Ecto neural progenitor cell (in vitro differentiated cells): ENCODE measurements around the gene PIK3IP1.
"Not testable (repeated sequence)": the region's sequence is repeated elsewhere in the genome, so short reads cannot be mapped to it uniquely, and the experiment has no call there.

Experiments
- DNase-seq: peaks from one replicate; pipeline ENCODE4 v3.0.0-alpha.2; 2018; ENCODE audit warnings: low spot score

PIK3IP1 gene, protein sequence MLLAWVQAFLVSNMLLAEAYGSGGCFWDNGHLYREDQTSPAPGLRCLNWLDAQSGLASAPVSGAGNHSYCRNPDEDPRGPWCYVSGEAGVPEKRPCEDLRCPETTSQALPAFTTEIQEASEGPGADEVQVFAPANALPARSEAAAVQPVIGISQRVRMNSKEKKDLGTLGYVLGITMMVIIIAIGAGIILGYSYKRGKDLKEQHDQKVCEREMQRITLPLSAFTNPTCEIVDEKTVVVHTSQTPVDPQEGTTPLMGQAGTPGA

DNA sequence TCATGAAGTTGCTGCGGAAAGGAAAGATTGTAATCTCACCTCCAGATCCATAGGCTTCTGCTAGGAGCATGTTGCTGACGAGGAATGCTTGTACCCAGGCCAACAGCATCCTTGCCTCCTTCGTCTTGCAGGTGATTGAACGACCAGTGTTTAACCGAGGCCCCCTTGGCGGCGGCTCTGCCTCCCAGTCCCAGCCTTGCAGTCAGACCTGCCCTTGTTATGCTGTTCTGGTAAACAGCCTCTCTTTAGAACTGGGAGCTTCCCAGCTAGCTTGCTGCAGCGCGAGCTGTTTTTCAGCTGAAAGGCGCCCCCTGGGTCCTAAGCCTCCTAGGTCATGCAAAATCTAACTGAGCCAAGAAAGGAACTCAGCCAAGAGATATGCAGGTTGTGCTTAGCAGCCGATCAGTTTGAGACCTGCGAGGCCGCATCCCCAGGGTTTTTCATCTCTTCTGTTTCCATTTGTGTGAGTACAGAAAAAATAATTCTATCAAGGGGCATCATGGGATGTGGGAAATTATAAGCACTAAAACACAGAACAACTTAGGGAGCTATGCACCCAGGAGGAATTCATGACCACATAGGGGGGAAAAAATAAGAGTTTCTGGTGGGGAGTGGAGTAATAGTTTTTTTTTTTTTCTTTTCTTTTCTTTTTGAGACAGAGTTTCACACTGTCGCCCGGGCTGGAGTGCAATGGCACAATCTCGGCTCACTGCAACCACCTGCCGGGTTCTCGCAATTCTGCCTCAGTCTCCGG, at the start of gene PIK3IP1:
TSS of gene PIK3IP1 (minus strand) at position 253 of the 754 bp plus-strand sequence. CDS start at position 109, 144 bp downstream.
- DNase-seq, result peak; percentile 83

DNA sequence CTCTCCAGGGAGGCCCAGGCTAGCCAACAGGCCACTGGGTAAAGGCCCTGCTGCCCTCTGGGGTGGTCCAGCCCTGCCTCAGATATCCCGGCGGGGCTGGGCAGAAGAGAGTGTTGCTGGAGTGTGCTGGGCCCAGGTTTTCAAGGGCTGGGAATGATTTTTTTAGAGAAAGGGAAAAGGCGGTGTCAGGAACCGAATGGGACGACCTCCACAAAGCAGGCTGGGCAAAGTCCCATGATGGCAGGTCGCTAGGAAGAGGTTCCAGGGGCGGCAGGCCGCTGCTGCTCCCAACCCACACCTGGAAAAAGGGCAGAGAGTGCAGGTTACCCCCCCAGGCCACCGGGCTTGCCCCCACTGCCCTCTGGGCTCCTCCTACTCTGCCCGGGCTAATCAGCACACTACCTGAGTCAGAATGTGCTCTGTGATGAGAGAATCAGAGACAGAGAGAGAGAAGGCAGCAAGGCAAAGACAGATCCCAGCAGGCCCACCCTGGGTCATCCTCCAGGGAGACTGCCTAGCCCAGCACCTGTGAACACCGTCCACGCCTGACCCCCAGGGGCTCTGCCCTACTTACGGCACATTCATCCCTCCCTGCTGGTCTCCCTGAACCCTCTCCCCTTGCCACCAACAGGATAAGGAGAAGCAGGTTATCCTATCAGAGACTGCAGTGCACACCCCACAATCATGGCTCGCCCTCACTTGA, 49.2 kb upstream of the PIK3IP1 start:
- no peak for DNase-seq

DNA sequence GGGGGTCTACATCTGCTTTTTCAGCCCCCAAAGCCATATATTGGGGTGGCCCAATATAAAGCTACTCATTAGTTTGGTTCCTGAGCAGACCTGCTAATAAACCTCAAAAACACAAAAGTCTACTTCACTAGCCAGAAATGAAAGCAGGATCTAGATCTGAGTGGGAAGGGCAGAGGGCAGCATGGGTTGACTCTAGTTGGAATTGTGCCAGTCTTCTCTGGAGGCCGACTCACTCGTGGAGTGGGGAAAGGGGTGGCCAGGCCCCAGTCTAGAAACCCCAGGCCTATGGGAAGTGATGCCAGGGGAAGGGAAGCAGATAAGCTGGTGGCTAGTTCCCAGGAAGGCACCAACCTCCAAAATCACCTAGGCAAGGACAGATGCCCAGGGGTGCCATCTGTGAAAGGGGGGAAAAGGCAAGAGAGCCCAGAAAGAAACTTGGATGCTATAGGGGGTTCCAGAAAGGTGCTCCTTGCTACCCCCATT, 48.5 kb upstream of the PIK3IP1 start:
- DNase-seq, result no peak

DNA sequence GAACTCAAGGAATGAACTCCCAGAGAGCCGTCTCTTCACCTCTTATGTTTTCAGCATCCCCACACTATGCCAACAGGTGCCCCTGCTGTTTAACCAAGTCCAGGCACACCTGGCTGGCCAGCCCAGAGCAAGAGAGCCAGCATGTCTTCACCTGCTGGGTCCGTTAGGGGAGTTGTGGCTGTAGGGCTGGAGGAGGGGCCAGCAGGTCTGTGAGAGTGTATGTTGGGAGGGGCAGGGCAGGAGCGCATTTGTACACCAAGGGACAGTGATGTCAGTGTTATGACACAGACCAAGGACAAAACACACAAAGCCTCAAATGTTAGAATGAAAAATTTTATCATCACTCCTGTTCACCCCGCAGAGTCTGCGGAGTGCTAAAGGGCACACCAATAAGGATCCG, 48.1 kb upstream of the PIK3IP1 start:
- no peak for DNase-seq

DNA sequence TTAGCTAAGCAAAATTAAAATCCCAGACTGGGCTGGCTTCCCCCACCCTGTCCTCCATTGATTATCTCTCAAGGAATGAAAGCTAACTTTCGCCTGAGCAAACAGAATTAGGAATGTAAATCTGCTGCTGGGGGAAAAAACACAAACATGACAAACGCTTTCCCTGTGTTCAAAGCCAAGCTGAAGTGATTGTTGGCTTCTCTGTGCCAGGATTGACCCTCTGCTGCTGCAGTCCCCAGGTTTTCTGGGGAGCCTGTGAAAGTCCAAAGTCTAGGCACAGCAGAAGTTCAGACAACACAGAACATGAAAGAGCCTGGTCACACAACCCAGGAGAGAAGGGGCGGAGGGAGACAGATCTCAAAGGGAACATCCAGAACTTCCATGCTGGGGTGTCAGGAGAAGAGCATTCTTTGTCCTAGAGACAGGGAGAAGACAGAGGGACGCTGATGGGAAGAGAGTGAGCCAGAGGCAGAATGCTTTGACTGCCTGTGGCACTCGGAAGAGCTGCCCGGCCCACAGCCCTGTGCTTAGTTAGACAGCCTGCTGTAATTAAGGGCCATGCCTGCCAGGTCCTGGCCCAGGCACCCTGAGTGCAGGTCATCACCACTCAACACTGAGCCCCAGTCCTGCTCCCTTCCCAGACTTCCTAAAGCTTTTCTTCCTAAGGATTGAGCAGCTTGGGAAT, 47.0 kb upstream of the PIK3IP1 start:
- no peak for DNase-seq

DNA sequence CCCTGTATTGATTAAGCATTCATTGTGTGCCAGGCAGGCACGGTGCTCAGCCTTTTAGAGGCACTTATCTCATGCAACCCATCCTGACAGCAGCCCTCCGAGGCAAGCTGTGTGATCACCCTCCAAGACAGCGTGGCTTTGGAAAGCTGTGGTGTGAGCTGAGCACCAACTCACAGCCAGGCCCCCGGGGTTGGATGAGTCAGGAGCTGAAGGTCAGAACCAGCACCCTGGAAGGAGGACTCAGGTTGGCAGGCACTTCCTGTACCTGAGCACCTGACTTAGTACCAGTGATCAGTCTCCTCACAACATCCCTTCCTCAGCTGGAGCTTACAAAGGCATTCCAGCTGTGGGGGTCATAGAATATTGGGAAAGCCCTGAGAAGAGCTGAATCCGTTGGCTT, 44.9 kb upstream of the PIK3IP1 start:
- no peak for DNase-seq

DNA sequence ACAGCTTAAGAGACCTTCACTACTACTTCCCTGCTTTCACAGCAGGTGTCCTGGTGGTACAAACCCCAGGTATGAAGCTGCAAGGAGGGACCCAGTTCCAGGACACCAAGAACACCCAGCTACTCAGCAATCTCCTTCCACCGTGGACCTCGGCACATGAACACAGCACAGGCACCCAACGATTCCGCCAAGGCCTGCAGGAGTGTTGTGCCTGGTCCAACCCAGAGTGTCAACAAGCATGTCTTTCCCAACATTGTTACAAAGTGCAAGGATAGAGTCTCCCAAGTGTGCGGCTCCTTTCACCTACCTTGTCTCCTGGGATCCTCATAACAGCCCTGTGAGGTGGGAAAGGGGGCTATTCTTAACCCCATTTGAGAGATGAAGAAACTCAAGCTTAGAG, 42.0 kb upstream of the PIK3IP1 start:
- DNase-seq, result no peak

DNA sequence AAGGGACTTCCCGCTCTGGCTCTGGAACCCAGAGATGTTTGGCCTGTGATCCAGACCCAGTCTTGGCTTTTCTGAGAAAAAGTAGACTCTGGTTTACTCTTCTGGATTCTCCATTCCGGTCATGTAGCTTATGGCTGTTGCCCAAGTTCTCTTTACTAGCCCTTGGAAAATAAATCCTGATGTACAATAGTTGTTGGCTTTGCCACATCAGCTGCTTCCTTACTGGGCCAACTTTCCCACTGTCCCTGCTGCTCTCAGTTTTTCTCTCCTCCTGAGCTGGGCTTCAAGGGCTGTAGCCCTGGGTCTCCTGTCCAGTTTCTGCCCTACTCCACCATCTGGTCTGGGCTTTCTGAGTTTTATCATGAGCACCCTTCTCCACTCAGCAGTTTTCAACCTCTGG, 41.4 kb upstream of the PIK3IP1 start:
- no peak for DNase-seq

DNA sequence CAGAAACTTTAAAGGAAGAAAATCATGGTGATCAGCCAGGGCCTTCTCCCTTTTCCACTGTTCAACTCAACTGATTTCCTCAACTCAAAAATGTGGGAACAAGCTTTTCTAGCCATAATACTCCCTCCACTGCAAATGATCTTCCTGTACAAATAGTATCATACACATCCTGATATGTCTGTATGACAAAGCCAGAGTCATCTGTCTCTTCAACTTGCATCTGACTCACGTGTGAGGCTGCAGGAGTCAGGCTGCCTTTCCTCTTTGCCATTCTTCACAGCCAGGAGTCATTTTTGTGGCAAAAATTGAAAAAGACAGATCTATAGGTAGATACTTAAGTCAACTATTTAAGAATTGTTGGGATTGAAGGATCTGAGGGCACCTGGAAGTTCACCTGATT, 40.6 kb upstream of the PIK3IP1 start:
- no peak for DNase-seq

DNA sequence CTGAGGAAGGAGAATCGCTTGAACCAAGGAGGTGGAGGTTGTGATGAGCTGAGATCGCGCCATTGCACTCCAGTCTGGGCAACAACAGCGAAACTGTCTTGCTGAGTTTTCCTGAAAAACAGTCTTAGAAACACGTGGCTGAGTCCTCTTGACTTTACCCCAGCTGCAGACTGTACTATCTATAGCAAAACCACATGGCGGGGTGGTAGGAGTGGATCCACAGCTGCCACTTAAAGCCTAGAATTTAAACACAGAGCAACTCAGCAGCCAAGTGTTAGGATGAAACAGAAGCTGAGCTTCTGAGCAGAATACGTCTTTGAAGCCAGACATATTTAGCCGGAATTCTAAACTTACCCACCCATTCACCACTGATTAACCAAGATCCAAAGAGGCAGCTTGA, 39.7 kb upstream of the PIK3IP1 start:
- DNase-seq, result no peak

DNA sequence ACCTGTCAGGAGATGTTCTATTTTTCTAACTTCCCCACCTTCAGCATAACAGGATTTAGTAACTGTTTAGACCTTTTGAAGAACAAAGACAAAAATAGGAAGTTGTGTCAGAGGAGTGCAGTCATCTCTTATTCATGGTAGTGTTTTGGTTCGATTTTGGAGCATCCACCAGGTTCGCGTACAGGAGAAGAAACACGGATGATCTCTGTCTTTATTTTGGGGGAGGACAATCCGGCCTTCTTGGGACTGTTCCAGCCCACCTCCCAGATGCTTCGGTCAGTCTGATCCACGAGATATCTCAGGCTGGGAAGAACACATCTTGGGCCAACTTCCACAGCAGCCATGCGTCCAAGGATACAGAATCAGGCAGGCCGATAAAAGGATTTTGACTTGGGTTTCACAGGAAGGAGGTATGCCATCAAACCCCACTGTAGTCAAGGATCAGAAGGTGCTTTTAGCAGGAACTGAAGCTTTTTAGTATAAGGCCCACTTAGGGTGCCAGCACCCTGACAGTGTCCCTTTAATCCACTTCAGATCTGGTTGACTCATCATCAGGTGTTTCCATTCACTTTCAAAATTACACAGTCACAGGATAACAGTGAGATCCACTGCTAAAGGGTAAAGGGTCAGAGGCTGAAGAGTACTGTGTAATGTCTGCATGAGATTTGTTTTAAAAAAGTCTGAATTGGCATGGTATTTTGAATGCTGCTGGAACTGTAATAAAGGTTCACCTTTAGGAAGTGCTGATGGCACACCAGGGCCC, 37.3 kb upstream of the PIK3IP1 start:
- DNase-seq, result no peak

DNA sequence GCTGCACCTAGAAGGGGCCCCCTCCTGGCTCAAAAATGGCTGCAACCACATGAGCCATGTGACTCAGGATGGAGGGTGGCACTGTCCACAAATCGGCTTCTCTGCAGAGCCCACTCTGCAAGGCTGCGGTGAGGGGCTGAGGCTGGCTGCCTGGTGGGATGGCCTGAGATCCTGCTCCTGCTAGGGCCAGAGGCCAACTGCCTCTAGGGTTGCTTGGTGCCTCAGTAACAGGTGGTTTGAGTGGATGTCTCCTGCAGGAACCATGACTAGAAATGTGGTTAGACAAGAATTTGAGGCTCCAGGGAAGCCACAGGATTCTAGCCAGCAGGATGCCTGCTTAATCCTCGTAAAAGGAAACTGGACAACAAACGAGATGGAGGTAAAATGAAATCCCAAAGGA, 36.7 kb upstream of the PIK3IP1 start:
- no peak for DNase-seq

DNA sequence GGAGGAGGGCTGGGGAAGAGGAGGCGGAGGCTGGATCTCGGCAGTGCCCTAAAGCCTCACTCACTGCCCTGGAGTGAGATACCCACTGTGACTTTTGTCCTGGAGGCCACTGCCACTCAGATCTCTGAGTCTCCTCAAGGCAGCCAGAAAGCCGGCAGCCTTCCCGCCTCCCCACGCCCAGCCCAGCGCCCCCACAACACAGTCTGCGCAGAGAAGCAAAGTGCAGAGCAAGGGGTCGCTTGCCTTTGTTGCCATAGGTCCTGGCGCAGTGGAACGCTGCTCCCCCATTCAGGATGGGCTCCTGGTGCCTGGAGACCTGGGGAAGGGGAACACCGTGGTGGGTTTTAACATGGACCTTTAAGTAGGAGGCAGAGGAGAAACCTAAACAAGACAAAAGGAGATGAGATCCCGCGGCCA, 36.3 kb upstream of the PIK3IP1 start:
- DNase-seq, result no peak

DNA sequence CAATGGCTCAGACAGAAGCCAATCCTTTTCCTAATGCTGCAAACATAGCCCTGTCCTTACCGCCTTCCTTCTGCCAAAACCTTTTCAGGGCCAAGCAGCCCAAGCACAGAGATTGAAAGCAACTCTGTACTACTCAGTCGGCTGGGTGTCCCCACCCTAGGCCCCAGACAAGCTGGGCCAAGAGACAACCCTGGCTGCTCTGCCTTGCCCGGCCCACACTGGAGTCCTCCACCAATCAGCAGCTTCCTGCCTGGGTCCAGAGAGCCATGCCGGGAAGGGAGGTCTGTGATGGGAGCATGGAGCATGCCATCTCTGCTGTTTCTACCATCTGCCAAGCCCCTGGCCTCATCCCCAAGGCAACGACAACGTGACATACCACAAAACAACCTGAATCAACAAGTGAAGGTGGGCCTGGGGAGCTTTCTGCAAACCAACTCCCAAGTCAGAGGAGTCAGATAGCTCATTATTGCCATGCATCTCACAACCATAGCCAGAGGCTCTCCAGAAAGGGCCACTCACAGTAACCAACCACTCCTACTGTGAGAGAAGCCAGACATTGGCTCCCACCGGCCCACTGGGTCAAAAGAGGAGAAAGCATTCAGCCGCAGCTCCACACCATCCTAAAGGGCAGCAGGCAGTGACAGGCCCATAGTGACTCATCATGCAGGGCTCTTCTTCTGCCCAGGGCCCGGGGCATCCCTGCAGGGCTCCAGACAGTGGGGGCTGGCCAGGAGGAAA, 35.7 kb upstream of the PIK3IP1 start:
- no peak for DNase-seq

DNA sequence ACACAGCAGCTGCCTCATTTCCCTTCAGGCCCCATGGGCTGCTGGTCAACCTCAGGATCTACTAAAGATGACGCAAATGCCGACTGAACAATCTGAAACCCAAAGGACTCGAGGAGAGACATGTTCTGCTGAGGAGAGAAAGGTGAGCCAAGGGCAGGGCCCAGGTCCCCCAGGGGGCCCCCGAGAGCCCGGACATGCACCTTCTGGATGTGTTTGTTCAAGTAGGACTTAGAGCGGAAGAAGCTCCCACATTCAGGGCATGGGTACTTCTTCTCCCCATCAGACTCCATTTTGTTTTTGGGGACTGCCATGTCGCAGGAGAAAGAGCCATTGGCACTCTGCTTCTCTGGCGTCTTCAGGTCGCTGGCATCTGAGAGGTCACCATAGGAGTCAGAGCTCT, 34.6 kb upstream of the PIK3IP1 start:
- DNase-seq, result no peak

DNA sequence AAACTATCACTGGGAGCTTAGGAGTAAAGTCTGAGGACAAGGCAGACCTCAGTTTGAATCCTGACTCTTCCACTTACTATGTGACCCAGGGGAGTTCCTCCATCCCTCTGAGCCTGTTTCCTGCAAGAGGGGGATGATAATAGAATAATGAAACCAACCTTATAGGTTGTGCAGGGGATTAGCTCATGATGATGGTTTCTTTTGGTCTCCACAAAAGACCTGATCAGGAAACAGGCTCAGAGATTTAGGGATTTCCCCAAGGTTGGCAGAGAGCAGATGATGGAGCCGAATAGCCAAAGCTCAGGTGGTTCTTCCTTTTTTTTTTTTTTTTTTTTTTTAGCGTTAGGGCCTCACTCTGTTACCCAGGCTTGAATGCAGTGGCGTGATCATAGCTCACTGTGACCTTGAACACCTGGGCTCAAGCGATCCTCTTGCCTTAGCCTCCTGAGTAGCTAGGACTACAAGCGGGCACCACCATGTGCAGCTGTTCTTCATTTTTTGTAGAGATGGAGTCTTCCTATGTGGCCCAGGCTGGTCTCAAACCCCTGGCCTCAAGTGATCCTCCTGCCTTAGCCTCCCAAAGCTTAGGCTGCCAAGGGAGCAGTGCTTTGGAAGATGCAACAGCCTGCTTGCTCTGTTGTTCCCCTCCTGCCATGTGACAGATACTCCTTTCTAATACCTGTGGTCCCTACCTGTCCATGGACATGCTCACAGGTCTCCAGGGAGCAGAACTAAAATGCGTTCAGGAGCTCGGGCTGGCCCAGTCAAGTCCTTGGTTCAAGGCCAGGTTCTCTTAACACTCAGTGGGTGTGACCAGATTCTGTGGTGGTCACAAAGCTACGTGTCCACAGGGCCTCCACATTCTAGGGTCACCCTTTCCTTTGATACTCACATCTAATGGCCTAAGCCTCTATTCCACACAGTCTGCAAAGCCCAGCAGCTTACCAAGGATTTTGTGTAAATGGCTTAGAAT, 31.6 kb upstream of the PIK3IP1 start:
- no peak for DNase-seq

DNA sequence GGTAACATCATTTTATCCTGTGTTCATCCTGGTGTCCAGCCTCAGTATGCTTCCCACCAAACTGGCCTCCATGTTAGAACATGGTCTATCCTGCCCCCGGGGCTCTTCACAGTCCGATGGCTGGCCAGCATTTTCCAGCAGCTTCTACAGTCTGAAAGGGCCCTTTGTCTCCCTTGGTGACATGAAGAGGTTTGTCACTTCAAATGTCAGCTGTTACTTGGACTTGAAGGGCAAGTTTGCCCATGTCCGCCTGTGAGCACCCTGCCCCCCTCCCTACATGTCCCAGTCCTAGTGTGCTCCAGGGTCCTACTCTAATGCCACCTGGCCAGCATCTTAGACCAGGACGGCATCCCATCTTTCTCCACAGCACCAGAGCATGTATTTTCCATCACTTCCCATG, 29.1 kb upstream of the PIK3IP1 start:
- DNase-seq, result no peak

DNA sequence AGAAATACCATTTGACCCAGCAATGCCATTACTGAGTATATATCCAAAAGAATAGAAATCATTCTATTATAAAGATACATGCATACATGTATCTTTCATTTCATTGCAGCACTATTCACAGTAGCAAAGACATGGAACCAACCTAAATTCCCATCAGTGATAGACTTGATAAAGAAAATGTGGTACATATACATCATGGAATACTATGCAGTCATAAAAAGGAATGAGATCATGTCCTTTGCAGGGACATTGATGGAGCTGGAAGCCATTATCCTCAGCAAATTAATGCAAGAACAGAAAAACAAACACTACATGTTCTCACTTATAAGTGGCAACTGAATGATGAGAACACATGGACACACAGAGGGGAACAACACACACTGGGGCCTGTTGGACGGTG, 21.9 kb upstream of the PIK3IP1 start:
- not testable (repeated sequence) for DNase-seq

DNA sequence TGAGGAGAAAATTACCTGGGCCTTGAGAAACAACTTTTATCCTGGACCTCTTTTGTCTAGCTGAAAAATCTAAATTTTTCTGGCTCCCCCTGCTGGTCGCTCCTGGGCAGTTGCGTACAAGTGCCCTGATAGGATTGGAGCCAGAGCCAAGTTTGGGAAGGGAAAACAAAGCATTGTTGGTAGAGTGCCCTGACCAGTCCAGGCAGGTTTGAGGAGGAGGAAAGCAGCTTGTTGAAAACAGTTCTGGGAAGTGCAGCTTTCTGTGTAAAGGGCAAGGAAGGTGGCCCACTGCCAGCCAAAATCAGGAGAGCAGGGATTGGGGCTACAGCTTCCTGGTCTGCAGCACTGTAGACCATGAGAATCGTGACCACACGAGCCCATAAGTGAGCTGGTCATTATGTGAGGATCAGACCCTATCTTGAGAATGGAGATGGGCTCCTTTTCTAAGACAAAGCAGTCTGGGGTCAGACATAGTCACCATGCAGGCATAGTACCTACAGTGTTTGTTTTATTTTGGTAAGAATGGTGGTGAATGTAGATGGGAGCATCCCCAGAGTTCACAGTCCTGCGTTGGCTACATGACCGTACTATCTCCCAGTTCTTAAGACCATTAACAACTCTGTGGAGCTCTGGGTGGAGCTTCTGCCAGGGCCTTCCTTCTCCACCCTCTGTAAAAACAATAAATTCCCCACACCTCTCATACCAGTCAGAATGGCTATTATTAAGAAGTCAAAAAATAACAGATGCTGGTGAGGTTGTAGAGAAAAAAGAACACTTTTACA, 21.3 kb upstream of the PIK3IP1 start:
- peak; percentile 72 for DNase-seq
